Measurements from ENCODE around the gene SLC26A4. TPM values are rescaled to one million over a fixed set of nuclear protein-coding genes. Genes with fewer than 3 reads are reported as not detected.

The SLC26A4 gene
- total and polyA plus RNA-seq, 2 donors (not counting 1 experiment from before 2014, with no cell fraction given) = 0.05 to 0.13 TPM

GRCh38 chr7:107622894-107623293 is 37.7 kb upstream of the SLC26A4 start:
- ChIA-PET CTCF (no interaction called here), POLR2A (no interaction called here)
- no peak overlapping the region for H2AFZ ChIP-seq (ENCODE audit: insufficient read depth, low read depth, low read length, poor library complexity, severe bottlenecking)
- H3K4me1 ChIP-seq (ENCODE audit: control insufficient read depth in 2 of 2, insufficient read depth in 2 of 2, low read length in 2 of 2) = peaks cover 5 to 6% of the 10 kb centered on the region in 2 donors
- H3K36me3 ChIP-seq (replicated peaks in 1 of 2; ENCODE audit: control extremely low read depth in 1 of 2, control insufficient read depth in 1 of 2, extremely low read depth in 1 of 2, insufficient read depth in 2 of 2, low read length in 1 of 2) = peaks cover 0 to 1% of the 10 kb centered on the region in 2 experiments
- H3K27me3 ChIP-seq (replicated peaks in 1 of 4; ENCODE audit: control extremely low read depth in 1 of 4, control insufficient read depth in 3 of 4, insufficient read depth in 4 of 4, low read length in 3 of 4) = no peaks in the 10 kb centered on the region
- DNase-seq (no peak), ATAC-seq (ENCODE audit: low read depth) (no peak)
- Mint-ChIP-seq H3K27me3 (no peaks in the 10 kb centered on the region), H3K27ac (no peak overlapping the region), H3K9me3 (ENCODE audit: insufficient read depth) (no peaks in the 10 kb centered on the region), H3K4me1 (no peaks in the 10 kb centered on the region), H3K4me3 (no peak overlapping the region)
- no peak overlapping the region for H3K4me3 ChIP-seq (ENCODE audit: control extremely low read depth in 1 of 5, extremely low read depth in 1 of 5, insufficient read depth in 1 of 5, low read depth in 2 of 5, low read length in 4 of 5)
- peak overlapping the region in 1 of 2 donors; percentile 14 for H3K27ac ChIP-seq (ENCODE audit: low read length in 2 of 2)
- no peaks in the 10 kb centered on the region for H3K79me2 ChIP-seq (ENCODE audit: control insufficient read depth, insufficient read depth, low read length)
- 78% methylated on average over 2 of the region's 2 CpGs for WGBS (ENCODE audit: insufficient coverage)
- no peak for TF ChIP-seq CTCF (IDR thresholded peaks at IDR 0.05)
- no peak for TF ChIP-seq EZH2 (IDR thresholded peaks at IDR 0.05; ENCODE audit: borderline replicate concordance, insufficient read depth, low read depth, low read length, poor library complexity, severe bottlenecking)
- H3K9ac ChIP-seq (ENCODE audit: low read length) = no peak overlapping the region
- H4K20me1 ChIP-seq (ENCODE audit: control insufficient read depth, insufficient read depth, low read length, poor library complexity, severe bottlenecking) = no peaks in the 10 kb centered on the region
- no peak overlapping the region for H3K4me2 ChIP-seq (replicated peaks; ENCODE audit: low read depth, low read length, poor library complexity, severe bottlenecking)
- no peaks in the 10 kb centered on the region for H3K9me3 ChIP-seq (ENCODE audit: control extremely low read depth in 1 of 3, control insufficient read depth in 2 of 3, insufficient read depth in 1 of 3, low read length in 2 of 3)
- intact Hi-C loops (cut with micrococcal nuclease) = no loop called here

GRCh38 chr7:107627002-107627401 is 33.6 kb upstream of the SLC26A4 start:
- intact Hi-C loops (cut with micrococcal nuclease) = loop anchor here (5.0 kb wide), 1 partner anchor 35 kb away; the partner anchor contains the start of gene SLC26A4
- WGBS (ENCODE audit: insufficient coverage) = no CpG with 5 or more reads among the region's 4 CpGs
- ChIA-PET CTCF (no interaction called here), POLR2A (interaction anchor here (0.6 kb wide), 1 partner anchor 12 kb away, joined by 8 read pairs; no protein-coding TSS in a partner anchor)
- H3K4me1 ChIP-seq (ENCODE audit: control insufficient read depth in 2 of 2, insufficient read depth in 2 of 2, low read length in 2 of 2) = peaks cover 21 to 22% of the 10 kb centered on the region in 2 donors
- ATAC-seq (ENCODE audit: low read depth) (no peak), DNase-seq (no peak)
- H3K9ac ChIP-seq (ENCODE audit: low read length) = no peak overlapping the region
- no peaks in the 10 kb centered on the region for H3K9me3 Mint-ChIP-seq (ENCODE audit: insufficient read depth)
- no peak overlapping the region for H3K4me3 ChIP-seq (ENCODE audit: control extremely low read depth in 1 of 5, extremely low read depth in 1 of 5, insufficient read depth in 1 of 5, low read depth in 2 of 5, low read length in 4 of 5)
- no peaks in the 10 kb centered on the region for H3K27me3 Mint-ChIP-seq
- no peaks in the 10 kb centered on the region for H3K36me3 ChIP-seq (replicated peaks in 1 of 2; ENCODE audit: control extremely low read depth in 1 of 2, control insufficient read depth in 1 of 2, extremely low read depth in 1 of 2, insufficient read depth in 2 of 2, low read length in 1 of 2)
- no peak overlapping the region for H3K4me3 Mint-ChIP-seq
- TF ChIP-seq CTCF (IDR thresholded peaks at IDR 0.05) (no peak), EZH2 (IDR thresholded peaks at IDR 0.05; ENCODE audit: borderline replicate concordance, insufficient read depth, low read depth, low read length, poor library complexity, severe bottlenecking) (no peak)
- no peaks in the 10 kb centered on the region for H4K20me1 ChIP-seq (ENCODE audit: control insufficient read depth, insufficient read depth, low read length, poor library complexity, severe bottlenecking)
- H3K4me1 Mint-ChIP-seq = peaks cover 18% of the 10 kb centered on the region
- H3K79me2 ChIP-seq (ENCODE audit: control insufficient read depth, insufficient read depth, low read length) = no peaks in the 10 kb centered on the region
- no peaks in the 10 kb centered on the region for H3K9me3 ChIP-seq (ENCODE audit: control extremely low read depth in 1 of 3, control insufficient read depth in 2 of 3, insufficient read depth in 1 of 3, low read length in 2 of 3)
- no peak overlapping the region for H2AFZ ChIP-seq (ENCODE audit: insufficient read depth, low read depth, low read length, poor library complexity, severe bottlenecking)
- no peaks in the 10 kb centered on the region for H3K27me3 ChIP-seq (replicated peaks in 1 of 4; ENCODE audit: control extremely low read depth in 1 of 4, control insufficient read depth in 3 of 4, insufficient read depth in 4 of 4, low read length in 3 of 4)
- H3K4me2 ChIP-seq (replicated peaks; ENCODE audit: low read depth, low read length, poor library complexity, severe bottlenecking) = no peak overlapping the region
- no peak overlapping the region for H3K27ac Mint-ChIP-seq
- no peak overlapping the region for H3K27ac ChIP-seq (ENCODE audit: low read length in 2 of 2)
